HS-27A (cell line): ENCODE data around the gene AGBL4.

Experiments used
- DNase-seq: peaks from one replicate; pipeline ENCODE4 v3.0.0-alpha.2; 2012; ENCODE audit warnings: low read depth, missing footprints

AGBL4 gene

DNA sequence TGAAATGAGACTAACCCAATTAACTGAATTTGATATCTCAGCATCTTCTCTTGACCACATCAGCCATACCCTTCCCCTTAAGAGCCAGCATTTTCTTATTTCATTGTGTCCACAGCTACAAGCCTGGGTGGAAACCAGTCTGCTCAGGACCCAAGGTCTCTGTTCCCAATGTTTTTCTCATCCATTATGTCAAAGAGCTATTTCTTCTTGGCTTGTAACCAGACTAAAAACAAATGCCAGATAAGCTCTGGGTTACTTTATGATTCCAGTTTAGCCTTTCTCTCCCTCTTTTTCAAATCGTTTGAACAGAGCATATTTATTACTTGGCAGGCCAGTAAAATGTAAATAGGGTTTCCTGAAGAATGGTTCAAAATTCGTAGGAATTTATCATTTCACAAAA lies 1442.5 kb downstream of the AGBL4 start:
- DNase-seq = no peak

DNA sequence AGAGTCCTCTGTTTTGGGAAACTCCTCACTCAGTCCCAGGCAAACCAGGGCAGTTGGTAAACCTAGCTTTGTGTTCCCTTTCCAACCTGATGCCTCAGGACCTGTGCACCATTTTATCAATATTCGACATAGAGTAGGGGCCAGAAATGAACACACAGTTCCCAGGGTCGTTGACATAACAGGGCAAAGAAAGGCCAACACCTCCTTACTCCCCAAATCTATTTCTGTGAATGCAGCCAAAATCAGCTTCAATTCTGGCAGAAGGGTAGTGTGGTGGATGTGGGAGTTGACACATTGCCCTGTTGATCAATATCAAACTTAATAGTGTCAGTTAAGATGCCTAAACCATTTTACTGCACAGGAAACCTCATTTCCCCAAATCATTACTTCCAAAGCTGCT lies 1447.2 kb downstream of the AGBL4 start:
- no peak for DNase-seq

DNA sequence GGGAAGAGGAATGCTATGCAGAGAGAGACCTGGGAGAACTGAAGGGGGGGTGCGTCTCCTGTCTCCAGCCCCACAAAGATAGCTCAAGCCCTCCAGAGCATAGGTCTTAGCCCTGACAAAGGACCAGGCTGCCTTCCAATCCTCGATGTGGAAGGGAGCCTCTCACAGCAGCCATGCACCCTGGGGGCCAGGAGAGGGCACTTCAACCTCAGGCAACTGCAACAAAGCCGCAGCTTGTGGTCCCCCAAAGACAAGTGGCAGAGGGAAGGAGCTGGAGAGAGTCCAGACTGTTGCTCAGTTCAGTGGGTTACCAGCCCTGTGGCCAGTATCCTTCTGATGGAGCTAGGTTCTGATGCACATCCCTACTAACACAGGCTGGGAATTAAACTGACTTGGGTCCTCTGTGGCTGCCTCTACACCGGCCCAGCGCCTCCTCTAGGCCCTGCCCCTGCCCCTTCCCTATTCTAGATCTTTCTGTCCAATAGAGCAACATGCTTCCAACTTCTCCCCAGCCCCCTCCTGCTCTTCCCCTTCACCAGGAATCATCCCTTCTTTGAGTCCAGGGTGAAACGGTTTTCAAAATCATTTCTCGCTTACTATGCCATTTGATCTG lies 1451.0 kb downstream of the AGBL4 start:
- no peak for DNase-seq

DNA sequence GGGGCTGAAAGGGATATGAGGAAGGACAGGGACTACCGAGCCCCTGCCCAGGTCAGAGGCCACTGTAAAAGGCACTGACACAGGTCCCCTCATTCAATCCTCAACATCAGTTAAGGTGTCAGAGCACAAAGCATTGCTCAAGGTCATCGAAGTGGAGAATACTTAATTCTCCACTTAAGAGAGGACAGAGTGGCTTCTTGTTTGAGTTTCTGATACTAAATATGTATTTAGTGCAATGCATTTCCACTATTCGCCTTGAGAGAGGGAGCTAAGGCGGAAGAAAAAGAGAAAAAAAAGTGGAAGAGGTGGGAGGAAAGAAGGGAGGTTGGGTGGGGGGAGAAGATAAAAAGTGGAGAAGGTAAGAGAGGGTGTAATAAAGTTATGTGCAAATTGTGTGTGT lies 1451.6 kb downstream of the AGBL4 start:
- DNase-seq = no peak

DNA sequence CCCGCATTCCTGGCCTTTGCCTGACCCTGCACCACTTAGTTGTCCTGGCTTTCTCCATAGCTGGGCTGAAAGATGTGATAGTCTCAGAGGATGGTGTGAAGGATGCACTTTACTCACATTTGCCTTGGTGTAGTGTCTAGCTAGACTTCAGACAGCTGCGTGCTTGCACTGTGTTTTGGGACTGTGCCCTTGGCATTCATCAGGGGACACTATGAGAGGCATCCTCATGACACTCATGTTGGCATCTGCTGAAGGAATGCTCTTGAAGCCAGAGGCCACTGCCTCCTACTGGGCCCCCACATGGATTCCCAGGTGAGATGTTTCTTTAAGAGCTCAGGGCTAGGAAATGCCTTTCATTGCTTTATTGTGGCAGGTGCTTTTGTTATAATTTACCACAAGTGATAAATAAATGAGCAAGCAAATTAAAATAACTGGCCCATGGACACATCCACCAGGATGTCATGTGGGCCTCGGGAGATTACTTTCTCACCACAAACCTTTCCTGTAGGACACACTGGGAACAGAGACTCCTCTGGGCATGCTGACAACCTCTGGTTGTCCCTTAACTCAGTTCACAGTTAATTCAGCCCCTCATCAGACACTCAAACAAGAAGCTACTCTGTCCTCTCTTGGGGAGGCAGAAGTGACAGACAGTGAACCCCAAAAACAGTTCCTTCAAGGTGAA lies 1452.3 kb downstream of the AGBL4 start:
- no peak for DNase-seq

DNA sequence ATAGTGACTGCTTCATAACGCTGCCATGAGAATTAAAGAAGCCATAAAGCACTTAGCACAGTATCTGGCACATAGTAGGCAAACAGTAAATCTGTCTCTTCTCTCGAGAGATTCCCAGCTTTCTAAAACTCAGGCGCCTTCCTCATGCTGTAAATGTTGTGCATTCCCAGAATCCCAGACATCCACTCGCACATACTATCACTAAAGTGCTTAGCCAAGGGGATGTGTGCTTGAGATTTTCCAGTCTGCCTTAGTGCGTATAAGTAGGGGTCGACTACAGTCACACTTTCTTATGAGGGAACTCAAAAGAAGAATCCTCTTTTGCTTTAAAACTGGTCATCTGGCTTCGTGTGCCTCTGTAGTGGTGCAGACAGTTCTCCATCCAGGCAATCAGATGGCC lies 1453.2 kb downstream of the AGBL4 start:
- no peak for DNase-seq

DNA sequence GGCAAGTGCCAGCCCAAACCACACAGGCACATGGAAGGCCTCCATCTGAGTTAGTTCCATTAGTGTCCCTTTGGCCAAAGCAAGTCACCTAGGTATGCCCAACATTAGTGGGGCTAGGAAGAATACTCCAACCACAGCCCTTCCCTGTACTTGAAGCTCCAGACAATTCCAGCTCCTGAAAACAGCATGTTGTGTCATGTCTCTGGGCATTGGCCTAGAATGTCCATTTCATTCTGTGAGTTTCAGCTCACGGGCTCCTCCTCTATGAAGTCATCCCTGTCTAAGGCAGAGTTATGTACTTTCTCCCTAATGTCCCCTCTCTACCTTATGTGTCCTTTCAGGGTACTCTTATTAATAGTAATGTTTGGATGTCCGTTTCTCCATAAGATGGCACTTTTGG lies 1455.3 kb downstream of the AGBL4 start:
- DNase-seq = no peak

DNA sequence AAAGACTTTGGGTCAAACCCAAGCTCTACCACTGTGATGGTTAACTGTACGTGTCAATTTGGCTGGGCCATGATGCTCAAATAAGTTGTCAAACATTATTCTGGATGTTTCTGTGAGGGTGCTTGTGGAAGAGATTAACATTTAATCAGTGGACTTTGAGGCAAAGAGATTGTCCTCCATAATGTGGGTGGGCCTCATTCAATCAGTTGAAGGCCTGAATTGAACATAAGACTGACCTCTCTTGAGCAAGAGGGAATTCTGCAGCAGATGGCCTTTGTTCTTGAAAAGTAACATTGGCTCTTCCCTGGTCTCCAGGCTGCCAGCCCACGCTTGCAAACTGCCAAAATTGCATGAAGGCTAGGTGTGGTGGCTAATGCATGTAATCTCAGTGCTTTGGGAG lies 1457.3 kb downstream of the AGBL4 start:
- DNase-seq = no peak

DNA sequence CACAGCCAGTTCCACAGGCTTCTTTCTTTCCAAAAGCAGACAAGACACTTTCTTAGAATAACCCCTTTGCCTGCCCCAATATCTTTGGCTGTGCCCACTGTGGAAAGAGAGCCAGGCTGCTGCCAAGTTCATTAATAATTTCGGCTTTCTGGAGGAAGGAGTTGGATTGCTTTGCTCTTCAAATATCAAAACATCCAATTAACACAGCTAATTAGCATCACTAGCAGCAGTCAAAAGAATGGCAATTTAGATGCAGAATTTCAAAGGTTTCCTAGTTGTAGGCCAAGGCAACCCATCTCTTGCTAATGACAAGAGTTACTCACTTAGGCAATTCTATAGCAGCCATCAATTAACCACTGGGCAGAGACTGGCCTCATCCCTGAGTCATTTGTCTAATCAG lies 1460.7 kb downstream of the AGBL4 start:
- DNase-seq = no peak

DNA sequence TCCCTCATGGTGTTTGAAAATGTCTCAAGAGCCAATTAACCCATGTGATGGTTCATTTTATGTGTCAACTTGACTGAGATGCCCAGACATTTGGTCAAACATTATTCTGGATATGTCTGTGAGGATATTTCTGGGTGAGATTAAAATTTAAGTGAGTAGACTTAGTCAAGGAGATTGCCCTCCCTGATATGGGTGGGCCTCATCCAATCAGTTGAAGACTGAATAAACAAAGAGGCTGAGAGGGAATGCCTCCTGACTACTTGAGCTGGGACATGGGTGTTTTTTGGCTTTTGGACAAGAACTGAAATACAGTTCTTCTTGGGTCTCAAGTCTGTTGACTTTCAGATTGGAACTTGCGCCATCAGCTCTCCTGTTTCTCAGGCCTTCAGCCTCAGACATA lies 1462.3 kb downstream of the AGBL4 start:
- no peak for DNase-seq

DNA sequence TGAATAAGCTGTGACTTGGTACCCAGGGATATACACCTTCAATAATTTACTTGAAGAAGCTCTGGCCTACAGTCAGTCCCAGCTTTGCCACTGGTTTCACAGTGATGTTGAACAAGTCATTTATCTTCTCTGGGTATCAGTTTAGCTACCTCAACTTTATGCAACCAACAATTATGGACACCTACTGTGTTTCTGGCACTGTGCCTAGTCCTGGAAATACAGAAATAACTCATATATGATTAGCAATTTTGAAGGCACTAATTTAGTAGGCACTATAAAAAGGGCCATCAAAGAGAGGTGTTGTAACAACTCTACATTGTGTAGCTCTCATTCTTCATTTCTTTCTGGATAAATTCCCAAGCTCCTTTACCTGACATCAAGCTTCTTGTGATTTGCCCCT lies 1463.2 kb downstream of the AGBL4 start:
- no peak for DNase-seq

DNA sequence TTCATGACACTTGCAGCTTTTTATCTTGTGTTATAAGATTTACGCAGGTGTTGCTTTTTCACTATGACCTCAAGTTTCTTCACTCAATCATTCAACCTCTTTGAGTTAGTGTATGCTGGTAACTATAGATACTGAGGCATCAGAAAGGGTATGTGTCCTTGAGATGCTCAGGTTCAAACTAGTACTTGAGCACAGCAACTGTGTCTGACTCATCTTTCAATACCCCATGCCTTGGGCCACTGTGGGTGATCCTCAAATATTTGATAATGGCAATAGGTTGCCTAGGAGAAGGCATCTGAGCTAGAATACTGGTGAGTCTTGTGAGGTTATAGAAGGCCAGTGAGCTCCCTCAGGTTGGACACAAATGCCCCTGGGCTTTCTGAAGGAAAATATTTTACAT lies 1463.6 kb downstream of the AGBL4 start:
- no peak for DNase-seq

DNA sequence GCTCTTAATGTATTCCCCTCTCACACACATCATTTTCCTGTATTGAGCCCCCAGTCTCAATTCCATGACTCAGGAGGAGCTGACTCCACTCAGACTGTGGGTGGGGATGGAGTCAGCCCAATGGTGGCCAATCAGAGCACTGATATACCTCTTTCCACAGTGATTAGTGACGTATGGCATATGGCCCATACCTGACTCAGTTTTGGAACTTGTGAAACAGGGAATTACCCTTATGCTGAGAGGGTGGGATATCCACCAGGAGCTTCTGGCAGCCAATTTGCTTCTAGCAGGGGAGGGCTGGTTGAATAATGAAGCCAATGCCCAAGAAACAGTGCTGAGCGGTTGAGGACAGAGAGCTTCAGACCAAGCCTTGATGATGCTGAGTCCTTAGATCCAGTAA lies 1465.4 kb downstream of the AGBL4 start:
- DNase-seq = no peak

DNA sequence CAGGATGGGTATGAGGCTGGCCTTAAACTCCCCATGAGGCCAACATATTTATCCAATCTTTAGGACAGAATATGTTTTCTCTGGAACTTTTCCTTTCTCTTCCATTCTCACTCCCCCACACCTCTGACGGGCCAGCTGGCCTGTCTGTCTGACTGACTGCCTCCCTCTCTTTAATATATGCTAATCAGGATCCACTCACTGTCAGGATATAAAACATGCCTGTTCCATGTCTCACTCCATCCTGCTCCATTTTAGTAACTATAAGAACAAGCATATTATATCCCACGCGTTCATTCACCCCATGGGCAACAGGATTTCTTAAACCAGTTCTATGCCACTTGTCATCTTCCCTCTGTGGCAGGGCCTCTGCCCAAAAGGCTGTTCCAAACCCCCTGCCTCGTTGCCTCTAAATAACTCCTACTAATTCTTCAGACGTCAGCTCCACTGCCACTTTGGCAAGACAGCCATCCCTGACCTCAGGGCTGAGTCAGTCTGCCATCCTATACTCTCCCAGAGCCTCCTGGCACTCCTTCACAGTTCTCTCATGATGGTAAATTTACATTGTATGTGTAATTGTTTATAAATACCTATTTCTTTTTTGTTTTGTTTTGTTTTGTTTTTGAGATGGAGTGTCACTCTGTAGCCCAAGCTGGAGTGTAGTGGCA lies 1467.4 kb downstream of the AGBL4 start:
- DNase-seq = no peak

DNA sequence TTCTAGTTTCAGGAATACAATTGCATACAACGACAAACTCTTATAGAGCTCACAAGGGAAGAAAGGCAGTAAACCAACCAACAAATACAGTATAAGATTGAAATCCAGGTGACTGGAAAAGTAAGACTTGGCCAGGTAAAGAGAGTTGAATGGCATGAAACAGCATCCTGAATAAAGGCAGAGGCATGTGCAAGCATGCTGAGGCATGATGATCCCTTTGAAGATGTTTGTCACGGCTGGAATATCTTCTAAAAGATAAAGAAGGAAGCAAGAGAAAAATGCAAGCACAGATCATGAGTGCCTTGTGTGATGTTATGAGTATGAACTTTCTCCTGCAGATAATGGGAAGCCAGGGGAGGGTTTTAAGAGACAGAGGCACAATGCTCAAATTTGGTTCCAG lies 1468.5 kb downstream of the AGBL4 start:
- DNase-seq = no peak

DNA sequence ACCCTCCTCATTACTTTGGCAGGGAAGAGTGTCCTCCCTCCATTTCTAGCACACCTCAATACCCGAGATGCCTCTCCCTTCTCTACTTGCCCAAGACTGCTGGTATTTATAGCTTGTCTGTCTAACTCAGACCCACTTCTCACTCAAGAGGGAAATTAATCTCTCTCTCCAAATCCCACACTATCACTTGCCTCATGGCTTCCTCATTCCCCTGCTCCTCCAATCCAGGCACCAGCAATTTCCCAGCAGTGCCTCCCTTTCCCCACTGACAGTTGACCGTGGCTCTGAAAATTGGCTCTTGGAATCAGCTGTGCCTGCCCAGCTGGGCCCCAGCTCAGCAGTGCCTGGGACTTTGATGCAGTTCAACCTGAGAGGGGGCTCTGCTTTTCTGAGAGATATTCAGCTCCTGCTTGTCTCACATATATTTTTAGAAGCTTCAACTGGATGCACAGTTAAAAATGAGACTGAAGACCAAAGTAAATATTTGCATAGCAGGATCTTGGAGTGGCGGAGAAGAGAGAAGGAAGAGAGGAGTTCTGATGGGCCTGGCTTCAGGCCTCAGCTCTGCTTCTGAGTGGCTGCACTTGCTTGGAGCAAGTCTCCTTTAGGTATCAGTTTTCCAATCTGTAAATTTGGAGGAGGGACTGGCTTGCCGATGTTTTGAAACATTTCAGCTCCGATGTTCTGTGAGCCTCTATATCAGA lies 1470.7 kb downstream of the AGBL4 start:
- DNase-seq = no peak

DNA sequence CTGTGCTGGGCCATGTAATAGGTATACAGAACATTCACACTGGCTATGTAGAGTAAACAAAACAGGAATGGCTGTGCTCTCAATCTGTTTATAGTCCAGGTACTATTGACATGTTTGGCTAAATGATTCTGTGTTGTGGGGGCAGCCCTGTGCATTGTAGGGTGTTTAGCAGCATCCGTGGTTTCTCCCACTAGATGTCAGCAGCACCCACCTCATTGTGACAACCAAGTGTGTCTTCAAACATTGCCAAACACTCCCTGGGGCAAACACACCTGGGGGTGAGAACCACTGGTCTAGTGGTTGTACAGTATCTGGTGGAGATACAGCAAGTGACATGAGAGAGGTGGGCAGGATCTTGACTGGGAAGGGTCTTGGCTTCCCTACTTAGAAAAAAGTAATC lies 1471.3 kb downstream of the AGBL4 start:
- no peak for DNase-seq

DNA sequence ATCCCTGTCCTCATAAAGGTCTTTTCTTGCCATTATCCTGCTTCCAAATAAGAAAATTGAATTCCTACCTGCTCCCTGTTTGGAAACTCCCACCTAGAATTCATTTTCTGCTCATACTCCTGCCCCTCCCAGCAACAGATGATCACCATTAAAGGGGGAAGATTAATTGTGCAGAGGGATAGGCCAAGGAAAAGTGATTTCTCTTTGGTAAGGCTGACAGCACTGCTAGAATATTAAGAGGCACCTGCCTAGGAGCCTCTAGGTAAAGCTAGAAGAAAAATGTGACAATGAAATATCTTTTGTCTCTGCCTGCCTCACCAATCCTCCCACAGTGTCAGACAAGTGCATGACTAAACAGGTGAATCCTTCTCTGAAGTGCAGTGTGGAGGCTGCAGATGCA lies 1474.8 kb downstream of the AGBL4 start:
- DNase-seq = no peak

DNA sequence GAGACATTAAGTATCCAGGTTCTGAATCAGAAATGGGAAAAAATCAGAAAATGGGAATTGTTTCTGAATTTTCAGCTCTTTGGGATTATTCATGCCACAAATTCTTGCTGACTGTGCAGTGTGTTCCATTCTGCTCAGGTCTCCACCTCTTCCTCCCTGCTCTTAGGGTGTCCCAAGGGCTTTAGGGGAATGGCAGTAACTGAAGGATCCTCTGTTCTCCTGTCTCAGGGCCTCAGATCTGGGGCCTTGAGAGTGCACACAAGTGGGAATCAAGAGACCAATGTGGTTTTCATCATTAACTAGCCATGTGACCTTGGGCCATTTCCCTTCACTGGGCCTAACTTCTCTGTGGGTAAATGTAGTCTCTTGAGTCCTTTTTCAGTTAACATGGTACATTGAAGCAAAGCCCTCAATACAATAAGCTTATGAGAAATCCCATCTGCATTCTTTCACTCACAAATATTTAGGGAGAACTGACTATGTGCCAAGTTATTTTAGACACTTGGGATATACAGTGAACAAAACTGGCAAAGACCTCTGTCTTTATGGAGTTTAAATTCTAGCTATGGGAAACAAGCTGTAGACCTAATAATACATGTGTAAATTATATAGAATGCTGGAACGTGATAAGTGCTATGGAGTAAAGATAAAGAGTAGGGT lies 1476.1 kb downstream of the AGBL4 start:
- no peak for DNase-seq

DNA sequence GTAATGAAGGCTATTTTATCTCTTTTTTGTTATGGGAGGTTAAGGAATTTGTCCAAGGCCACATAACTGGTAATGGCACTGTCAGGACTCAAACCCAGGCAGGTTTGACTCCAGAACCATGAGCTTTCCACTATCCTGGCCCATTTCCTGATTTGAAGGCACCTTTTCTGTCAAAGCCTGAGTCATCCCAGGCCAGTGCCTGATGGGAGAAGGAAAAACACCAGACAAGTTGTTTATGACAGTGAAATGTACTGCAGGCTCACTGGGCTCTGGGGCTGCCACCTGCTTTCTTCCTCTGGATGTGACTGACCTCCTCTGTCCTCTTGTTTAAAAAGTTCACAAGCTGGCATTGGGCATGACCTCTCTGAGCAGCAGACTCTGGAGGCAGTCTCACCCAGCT lies 1479.9 kb downstream of the AGBL4 start:
- no peak for DNase-seq

DNA sequence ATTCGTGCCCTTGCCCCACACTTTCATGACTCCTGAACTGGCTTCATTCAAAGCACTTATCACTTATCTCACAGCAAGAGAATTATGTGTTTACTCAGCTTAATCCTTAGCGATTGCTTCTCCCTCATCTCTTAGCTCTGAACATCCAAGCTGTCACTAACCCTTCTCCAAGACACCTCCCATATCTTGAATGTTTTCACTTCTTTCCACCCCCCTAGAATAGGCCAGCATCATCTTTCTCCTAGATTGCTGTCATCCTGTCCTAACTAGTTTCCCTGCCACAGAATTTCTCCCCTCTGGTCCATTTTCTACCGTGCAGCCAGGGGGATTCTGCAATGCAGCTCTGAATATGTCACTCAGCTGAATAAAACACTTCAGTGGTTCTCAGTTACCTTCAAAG lies 1483.2 kb downstream of the AGBL4 start:
- no peak for DNase-seq

DNA sequence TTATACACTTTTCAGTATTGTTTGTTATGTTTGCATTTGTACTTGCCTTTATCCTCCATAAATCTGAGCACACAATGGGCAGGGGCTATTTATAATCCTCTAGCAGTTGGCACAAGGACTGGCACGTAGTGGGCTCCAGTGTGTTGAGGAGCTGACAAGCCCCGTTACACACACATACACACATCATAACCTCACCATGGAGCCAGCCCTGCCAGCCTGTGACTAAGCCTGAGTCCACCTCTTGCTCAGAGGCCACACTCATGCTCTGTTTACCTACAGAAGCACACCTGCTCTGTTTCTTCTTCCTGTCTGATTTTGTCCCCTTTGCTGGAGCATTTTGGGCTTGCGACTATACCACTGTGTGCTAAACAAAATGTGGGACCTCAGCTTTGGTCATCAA lies 1487.3 kb downstream of the AGBL4 start:
- no peak for DNase-seq

DNA sequence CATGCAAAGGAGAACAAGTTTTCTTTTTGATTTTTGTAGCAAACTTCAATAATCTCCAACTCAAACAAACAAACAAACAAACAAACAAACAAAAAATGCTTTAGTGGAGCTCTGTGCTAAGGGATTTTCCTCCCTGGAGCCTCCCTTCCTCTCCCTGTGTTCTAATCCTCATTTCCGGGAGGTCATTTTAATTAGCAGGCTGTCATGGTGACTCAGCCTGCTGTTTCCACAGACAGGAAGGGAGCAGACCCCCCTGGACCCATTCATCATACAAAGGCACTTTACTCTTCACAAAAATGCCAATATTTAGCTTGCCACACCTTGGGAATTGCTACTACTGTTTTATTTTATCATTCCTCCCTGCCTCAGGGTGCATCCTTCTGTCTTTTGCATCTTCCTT lies 1490.8 kb downstream of the AGBL4 start:
- no peak for DNase-seq
